Measurements from ENCODE around the gene PPARD.

GRCh38 chr6:35295521-35296315 lies 46.6 kb upstream of the PPARD start:
- TF ChIP-seq CTCF (IDR thresholded peaks at IDR 0.05) (no peak), POLR2A (IDR thresholded peaks at IDR 0.05) (no peak)

All from adrenal gland (tissue), 5 donors.